IMR-90 (cell line): Measurements from ENCODE around the gene VCP. TPM values are rescaled to one million over a fixed set of nuclear protein-coding genes. Genes with fewer than 3 reads are reported as not detected.

ENCODE experiments used
- ATAC-seq: fragments of 200-7000 bp; cut with Tn5 transposase; 2 replicates; pipeline ENCODE4 v1.9.1; 2020; ENCODE audit warnings: low read depth, mild to moderate bottlenecking, moderate library complexity
- BruUV-seq: library from RNA; stranded (reverse); fragments of 400-500 nt; replicated peaks from 2 replicates; lab custom pipeline; 2021; lab: Mats Ljungman, UMichigan
- CTCF ChIA-PET: fragments of 300-600 bp; formaldehyde crosslinking; extraction: SDS; loops from one replicate; lab custom pipeline; 2021; ENCODE audit warnings: antibody characterized with exemption; lab: Yijun Ruan, JAX
- POLR2A ChIA-PET: fragments of 300-600 bp; sonication (Branson Sonifier 250); formaldehyde crosslinking; loops from one replicate; lab custom pipeline; 2022; ENCODE audit warnings: antibody characterized with exemption; ENCODE audit not compliant: unreplicated experiment; lab: Charles Lee
- DNase-seq: peaks from one replicate; pipeline ENCODE4 v3.0.0; 2013
- H2AFZ ChIP-seq: replicated peaks from 2 replicates; pipeline ENCODE3; 2013; ENCODE audit warnings: low read length, mild to moderate bottlenecking; ENCODE audit not compliant: poor library complexity
- H2AK5ac ChIP-seq: 2 replicates; pipeline ENCODE4 v1.6.1; 2013; ENCODE audit warnings: low read depth, low read length, inconsistent platforms
- H2AK9ac ChIP-seq: replicated peaks from 2 replicates; pipeline ENCODE3; 2013; ENCODE audit warnings: mild to moderate bottlenecking, low read depth, low read length, moderate library complexity; ENCODE audit not compliant: poor library complexity
- H2BK120ac ChIP-seq: 2 replicates; pipeline ENCODE4 v1.6.1; 2013; ENCODE audit warnings: low read depth, low read length, inconsistent platforms
- H2BK15ac ChIP-seq: 3 replicates; pipeline ENCODE4 v1.6.1; 2013; ENCODE audit warnings: low read depth, low read length, inconsistent platforms
- H2BK20ac ChIP-seq: 2 replicates; pipeline ENCODE4 v1.6.1; 2013; ENCODE audit warnings: low read depth, mild to moderate bottlenecking, inconsistent platforms, low read length, moderate library complexity
- H2BK5ac ChIP-seq: 2 replicates; pipeline ENCODE4 v1.6.1; 2013; ENCODE audit warnings: mild to moderate bottlenecking, low read depth, low read length, inconsistent platforms; ENCODE audit not compliant: poor library complexity, severe bottlenecking
- H3K14ac ChIP-seq: replicated peaks from 2 replicates; pipeline ENCODE4 v1.6.1; 2013; ENCODE audit warnings: low read depth, low read length, inconsistent platforms
- H3K18ac ChIP-seq: 2 replicates; pipeline ENCODE4 v1.6.1; 2013; ENCODE audit warnings: low read depth, low read length, control low read depth
- H3K23ac ChIP-seq: 2 replicates; pipeline ENCODE4 v1.6.1; 2013; ENCODE audit warnings: low read depth, low read length, inconsistent platforms
- H3K27ac ChIP-seq: 2 replicates; pipeline ENCODE4 v1.5.1; 2013; ENCODE audit warnings: mild to moderate bottlenecking, control low read depth, low read length; ENCODE audit not compliant: insufficient read depth
- H3K27me3 ChIP-seq: 2 replicates; pipeline ENCODE4 v1.6.1; 2013; ENCODE audit warnings: low read length; ENCODE audit not compliant: control insufficient read depth, insufficient read depth
- H3K36me3 ChIP-seq: 2 replicates; pipeline ENCODE4 v1.6.1; 2013; ENCODE audit warnings: low read length, mixed read lengths; ENCODE audit not compliant: control insufficient read depth, insufficient read depth
- H3K4ac ChIP-seq: 2 replicates; pipeline ENCODE4 v1.6.1; 2013; ENCODE audit warnings: low read depth, low read length, inconsistent platforms
- H3K4me1 ChIP-seq: 2 replicates; pipeline ENCODE4 v1.6.1; 2013; ENCODE audit warnings: low read length, mixed read lengths; ENCODE audit not compliant: control insufficient read depth, insufficient read depth
- H3K4me2 ChIP-seq: 2 replicates; pipeline ENCODE4 v1.6.1; 2013; ENCODE audit warnings: low read depth, mild to moderate bottlenecking, control low read depth, low read length, moderate library complexity
- H3K4me3 ChIP-seq: 2 replicates; pipeline ENCODE4 v1.5.1; 2013; ENCODE audit warnings: low read depth, mild to moderate bottlenecking, control low read depth, low read length, moderate library complexity; ENCODE audit not compliant: insufficient read depth
- H3K56ac ChIP-seq: 2 replicates; pipeline ENCODE4 v1.6.1; 2013; ENCODE audit warnings: low read length, inconsistent platforms; ENCODE audit not compliant: insufficient read depth; ENCODE audit errors: extremely low read depth
- H3K79me1 ChIP-seq, 2 experiments: 2 replicates each; pipeline ENCODE4 v1.6.1; 2013; ENCODE audit warnings: low read length in 2 of 2, inconsistent platforms in 1 of 2, low read depth in 1 of 2
- H3K9ac ChIP-seq: 2 replicates; pipeline ENCODE4 v1.6.1; 2013; ENCODE audit warnings: low read depth, low read length, control low read depth
- H3K9me1 ChIP-seq: 2 replicates; pipeline ENCODE4 v1.6.1; 2013; ENCODE audit warnings: low read length, inconsistent platforms; ENCODE audit not compliant: insufficient read depth
- H3K9me3 ChIP-seq: 2 replicates; pipeline ENCODE4 v1.6.1; 2013; ENCODE audit warnings: low read length; ENCODE audit not compliant: control insufficient read depth, insufficient read depth
- H4K20me1 ChIP-seq: 2 replicates; pipeline ENCODE4 v1.6.1; 2013; ENCODE audit warnings: low read length, inconsistent platforms; ENCODE audit not compliant: insufficient read depth
- H4K5ac ChIP-seq: 2 replicates; pipeline ENCODE4 v1.6.1; 2013; ENCODE audit warnings: mild to moderate bottlenecking, low read depth, low read length, control low read depth
- H4K8ac ChIP-seq, 2 experiments: 2 replicates each; pipeline ENCODE4 v1.6.1; 2013; ENCODE audit warnings: low read depth in 2 of 2, low read length in 2 of 2, control low read depth in 1 of 2, inconsistent platforms in 1 of 2
- H4K91ac ChIP-seq: 2 replicates; pipeline ENCODE4 v1.6.1; 2013; ENCODE audit warnings: low read depth, low read length, inconsistent platforms; ENCODE audit not compliant: insufficient read depth
- BHLHE40 ChIP-seq: fragments of 150-350 bp; IDR thresholded peaks from 2 replicates; pipeline ENCODE4 v1.6.1; 2016; ENCODE audit warnings: mild to moderate bottlenecking, low read depth, low read length
- CHD1 ChIP-seq: IDR thresholded peaks from 2 replicates; pipeline ENCODE4 v1.6.1; 2012; ENCODE audit warnings: low read depth, low read length, improper control_type of control experiment
- CTCF ChIP-seq: conservative IDR thresholded peaks from 2 replicates; pipeline ENCODE4 v1.5.1; 2012; ENCODE audit warnings: mild to moderate bottlenecking, low read depth, low read length, improper control_type of control experiment
- ELK1 ChIP-seq: fragments of 150-350 bp; IDR thresholded peaks from 2 replicates; pipeline ENCODE4 v1.6.1; 2016; ENCODE audit warnings: low read depth, mild to moderate bottlenecking, low read length, moderate library complexity, borderline replicate concordance
- FOS ChIP-seq: fragments of 150-350 bp; IDR thresholded peaks from 2 replicates; pipeline ENCODE4 v1.6.1; 2016; ENCODE audit warnings: low read depth, low read length
- MAFK ChIP-seq: IDR thresholded peaks from 2 replicates; pipeline ENCODE4 v1.6.1; 2012; ENCODE audit warnings: low read depth, low read length, improper control_type of control experiment
- MAZ ChIP-seq: IDR thresholded peaks from 2 replicates; pipeline ENCODE4 v1.6.1; 2012; ENCODE audit warnings: low read depth, mild to moderate bottlenecking, low read length, improper control_type of control experiment, moderate library complexity, borderline replicate concordance
- MXI1 ChIP-seq: IDR thresholded peaks from 2 replicates; pipeline ENCODE4 v1.6.1; 2012; ENCODE audit warnings: low read depth, mild to moderate bottlenecking, low read length, moderate library complexity, borderline replicate concordance
- NFE2L2 ChIP-seq: fragments of 150-350 bp; IDR thresholded peaks from 2 replicates; pipeline ENCODE4 v1.6.1; 2016; ENCODE audit warnings: low read depth, mild to moderate bottlenecking, low read length
- RAD21 ChIP-seq: IDR thresholded peaks from 2 replicates; pipeline ENCODE4 v1.6.1; 2012; ENCODE audit warnings: low read length, improper control_type of control experiment
- RCOR1 ChIP-seq: IDR thresholded peaks from 2 replicates; pipeline ENCODE4 v1.6.1; 2012; ENCODE audit warnings: mild to moderate bottlenecking, low read length, improper control_type of control experiment; ENCODE audit not compliant: insufficient replicate concordance
- RFX5 ChIP-seq: IDR thresholded peaks from 2 replicates; pipeline ENCODE4 v1.8.0; 2012; ENCODE audit warnings: low read depth, mild to moderate bottlenecking, low read length, moderate library complexity
- SMC3 ChIP-seq: fragments of 150-350 bp; IDR thresholded peaks from 2 replicates; pipeline ENCODE4 v1.6.1; 2016; ENCODE audit warnings: low read depth, mild to moderate bottlenecking, antibody characterized with exemption, low read length, moderate library complexity
- USF2 ChIP-seq: fragments of 150-350 bp; IDR thresholded peaks from 2 replicates; pipeline ENCODE4 v1.6.1; 2017; ENCODE audit warnings: mild to moderate bottlenecking, antibody characterized with exemption, low read length, low read depth
- WGBS, 2 experiments: methylation state at CpG; one replicate each; pipeline versions ENCODE4 v1.1.5 to v1.1.7; 2013; ENCODE audit warnings: missing lambda C conversion rate in 2 of 2; ENCODE audit not compliant: insufficient read length in 1 of 2; ENCODE audit errors: extremely low coverage in 2 of 2; 5-methylcytosine and 5-hydroxymethylcytosine counted together
- dilution Hi-C: fragments of 300-500 bp; cut with HindIII; formaldehyde crosslinking; loops from one replicate; pipeline ENCODE4 v1.14.3; 2018; ENCODE audit warnings: low sequenced_read_pairs; ENCODE audit not compliant: unreplicated experiment
- in situ Hi-C: fragments of 300-500 bp; cut with MboI; formaldehyde crosslinking; loops from 3 replicates; pipeline ENCODE4 v1.14.3; 2019; ENCODE audit warnings: low sequenced_read_pairs, inconsistent platforms, mixed read lengths
- intact Hi-C: fragments of 100-400 bp; cut with micrococcal nuclease; formaldehyde crosslinking; loops from 2 replicates; pipeline ENCODE4 v1.10.0; 2022
- polyA plus RNA-seq, 3 experiments: library from polyadenylated mRNA; depleted of rRNA; stranded (reverse); fragments of >200 nt; gene quantifications; 2 replicates each; pipeline ENCODE4 v1.2.3, GENCODE V29; 2012; ENCODE audit warnings: low replicate concordance in 1 of 3
- total RNA-seq: library from RNA; depleted of rRNA; stranded (reverse); fragments of >200 nt; gene quantifications from 2 replicates; pipeline ENCODE4 v1.2.3, GENCODE V29; 2012

Gene VCP
- total and polyA plus RNA-seq, 2 of the 4 experiments (the other 2 are of a cell fraction): 292 to 516 TPM

GRCh38 chr9:35054871-35055644, 17.4 kb downstream of the VCP start:
- H2BK120ac ChIP-seq: no peak overlapping the region
- H3K56ac ChIP-seq: no peak overlapping the region
- in situ Hi-C loops: no loop called here
- no peak overlapping the region for H2AK9ac ChIP-seq
- H3K9me1 ChIP-seq: peaks cover 5% of the 10 kb centered on the region; the same call in 1 of the 2 replicates
- H3K27ac ChIP-seq: no peak overlapping the region
- H4K20me1 ChIP-seq: peaks cover 13% of the 10 kb centered on the region; the same call in 1 of the 2 replicates
- H4K5ac ChIP-seq: no peak overlapping the region
- no peak overlapping the region for H3K18ac ChIP-seq
- H4K91ac ChIP-seq: no peak overlapping the region
- BruUV-seq: no TSS peak
- 97% methylated on average over 5 of the region's 14 CpGs; no CpG with 5 or more reads in 1 of the 2 experiments for WGBS, 2 experiments
- ChIA-PET CTCF (no interaction called here), POLR2A (interaction anchor here (0.6 kb wide), 1 partner anchor 16 kb away, joined by 15 read pairs; no protein-coding TSS in a partner anchor)
- no peak overlapping the region for H3K9ac ChIP-seq
- no peaks in the 10 kb centered on the region for H3K27me3 ChIP-seq
- no peak overlapping the region for H2AK5ac ChIP-seq
- H2BK5ac ChIP-seq: no peak overlapping the region
- H3K4ac ChIP-seq: no peak overlapping the region
- H3K79me1 ChIP-seq: peaks cover 30 to 43% of the 10 kb centered on the region in 2 experiments
- intact Hi-C loops: no loop called here
- ATAC-seq (no peak), DNase-seq (no peak)
- no peak overlapping the region for H3K23ac ChIP-seq
- no peak overlapping the region for H2BK15ac ChIP-seq
- H2BK20ac ChIP-seq: no peak overlapping the region
- H3K9me3 ChIP-seq: no peaks in the 10 kb centered on the region
- peaks cover 51% of the 10 kb centered on the region for H3K36me3 ChIP-seq
- no peaks in the 10 kb centered on the region for H3K4me1 ChIP-seq
- H2AFZ ChIP-seq: no peak overlapping the region
- no peak overlapping the region for H3K4me3 ChIP-seq
- dilution Hi-C loops: no loop called here
- H4K8ac ChIP-seq: no peak overlapping the region
- no peak overlapping the region for H3K4me2 ChIP-seq
- no peak overlapping the region for H3K14ac ChIP-seq
- TF ChIP-seq ELK1 (no peak), MAZ (no peak), SMC3 (no peak), RFX5 (no peak), RAD21 (no peak), CHD1 (no peak), RCOR1 (no peak), MAFK (no peak), NFE2L2 (no peak), MXI1 (no peak), USF2 (no peak), CTCF (no peak), BHLHE40 (no peak), FOS (no peak)
